SJCRH30 (cell line): ENCODE measurements around the gene RAPGEF3. TPM values are rescaled to one million over a fixed set of nuclear protein-coding genes. Genes with fewer than 3 reads are reported as not detected.

Source experiments
- DNase-seq, 2 experiments: peaks; one replicate each; pipeline ENCODE4 v3.0.0-alpha.2; 2015 to 2020
- H3K27ac ChIP-seq: fragments of 250-450 bp; sonication (Bioruptor Pico); 2 replicates; pipeline ENCODE4 v1.5.1; 2020; ENCODE audit warnings: mild to moderate bottlenecking, moderate library complexity
- H3K27me3 ChIP-seq: fragments of 250-450 bp; sonication (Bioruptor Pico); 2 replicates; pipeline ENCODE4 v1.5.1; 2020; ENCODE audit warnings: mild to moderate bottlenecking, moderate library complexity
- H3K36me3 ChIP-seq: fragments of 250-450 bp; sonication (Bioruptor Pico); 2 replicates; pipeline ENCODE4 v1.5.1; 2020; ENCODE audit warnings: mild to moderate bottlenecking, moderate library complexity
- H3K4me1 ChIP-seq: fragments of 250-450 bp; sonication (Bioruptor Pico); 2 replicates; pipeline ENCODE4 v1.5.1; 2020; ENCODE audit warnings: mild to moderate bottlenecking, moderate library complexity
- H3K4me3 ChIP-seq: fragments of 250-450 bp; sonication (Bioruptor Pico); 2 replicates; pipeline ENCODE4 v1.5.1; 2020; ENCODE audit warnings: mild to moderate bottlenecking, moderate library complexity
- H3K9me3 ChIP-seq: fragments of 250-450 bp; sonication (Bioruptor Pico); replicated peaks from 2 replicates; pipeline ENCODE4 v1.5.1; 2020; ENCODE audit warnings: mild to moderate bottlenecking, moderate library complexity
- total RNA-seq: library from RNA; depleted of rRNA; stranded (reverse); fragments of >200 nt; shearing (Covaris generic); gene quantifications from 2 replicates; pipeline ENCODE4 v1.2.3, GENCODE V29; 2014

Gene RAPGEF3
- total RNA-seq, 1 experiment from 2014 or later: 0.49 TPM

GRCh38 chr12:47709671-47710070, 49.0 kb downstream of the RAPGEF3 start:
- H3K9me3 ChIP-seq: no peaks in the 10 kb centered on the region
- H3K27me3 ChIP-seq: no peaks in the 10 kb centered on the region
- no peaks in the 10 kb centered on the region for H3K36me3 ChIP-seq
- no peaks in the 10 kb centered on the region for H3K4me1 ChIP-seq
- DNase-seq: no peak
- no peak overlapping the region for H3K27ac ChIP-seq
- H3K4me3 ChIP-seq: no peak overlapping the region

GRCh38 chr12:47709237-47709636, 49.4 kb downstream of the RAPGEF3 start:
- no peaks in the 10 kb centered on the region for H3K27me3 ChIP-seq
- H3K4me1 ChIP-seq: no peaks in the 10 kb centered on the region
- H3K4me3 ChIP-seq: no peak overlapping the region
- H3K36me3 ChIP-seq: no peaks in the 10 kb centered on the region
- H3K9me3 ChIP-seq: no peaks in the 10 kb centered on the region
- DNase-seq: no peak
- no peak overlapping the region for H3K27ac ChIP-seq

- Histone ChIP-seq H3K9me3 (no peaks in the 10 kb centered on the region), H3K4me1 (no peaks in the 10 kb centered on the region), H3K4me3 (no peak overlapping the region), H3K27ac (no peak overlapping the region), H3K36me3 (no peaks in the 10 kb centered on the region), H3K27me3 (no peaks in the 10 kb centered on the region)
- DNase-seq: no peak
These were observed 50.7 kb downstream of the RAPGEF3 start for GRCh38 chr12:47707905-47708543.

GRCh38 chr12:47707355-47707754, 51.3 kb downstream of the RAPGEF3 start:
- Histone ChIP-seq H3K27ac (no peak overlapping the region), H3K36me3 (peaks cover 3% of the 10 kb centered on the region; the same call in 1 of the 2 replicates), H3K9me3 (no peaks in the 10 kb centered on the region), H3K4me1 (no peaks in the 10 kb centered on the region), H3K27me3 (no peaks in the 10 kb centered on the region), H3K4me3 (no peak overlapping the region)
- no peak for DNase-seq

- H3K36me3 ChIP-seq: peaks cover 10% of the 10 kb centered on the region
- peak within 1 kb of the TSS; percentile 81 for H3K4me3 ChIP-seq
- H3K9me3 ChIP-seq: no peaks in the 10 kb centered on the region
- peak; percentile 98 for DNase-seq
- H3K4me1 ChIP-seq: no peaks in the 10 kb centered on the region
- no peaks in the 10 kb centered on the region for H3K27me3 ChIP-seq
- peak within 1 kb of the TSS; percentile 35 for H3K27ac ChIP-seq
These were observed 52.9 kb downstream of the RAPGEF3 start, which contains the start of gene RPAP3 for GRCh38 chr12:47705566-47706425. Gene RPAP3, minus strand, starts transcription at chr12:47706030. Its CDS starts 3,190 bp downstream, at chr12:47702840.

- no peak for DNase-seq
- H3K36me3 ChIP-seq: peaks cover 16% of the 10 kb centered on the region
- peak overlapping the region; percentile 81 for H3K4me3 ChIP-seq
- no peaks in the 10 kb centered on the region for H3K4me1 ChIP-seq
- H3K9me3 ChIP-seq: no peaks in the 10 kb centered on the region
- H3K27ac ChIP-seq: no peak overlapping the region; the same call in 1 of the 2 replicates
- no peaks in the 10 kb centered on the region for H3K27me3 ChIP-seq
These were observed 53.5 kb downstream of the RAPGEF3 start for GRCh38 chr12:47705229-47705565.

- peaks cover 18% of the 10 kb centered on the region for H3K36me3 ChIP-seq
- H3K9me3 ChIP-seq: no peaks in the 10 kb centered on the region
- H3K27me3 ChIP-seq: no peaks in the 10 kb centered on the region
- DNase-seq: no peak
- peak overlapping the region; percentile 81 for H3K4me3 ChIP-seq
- no peaks in the 10 kb centered on the region for H3K4me1 ChIP-seq
- no peak overlapping the region for H3K27ac ChIP-seq
These were observed 54.0 kb downstream of the RAPGEF3 start for GRCh38 chr12:47704719-47705118.

- no peak for DNase-seq
- peaks cover 48% of the 10 kb centered on the region for H3K36me3 ChIP-seq
- H3K4me1 ChIP-seq: no peaks in the 10 kb centered on the region
- H3K27me3 ChIP-seq: no peaks in the 10 kb centered on the region
- H3K27ac ChIP-seq: no peak overlapping the region
- no peaks in the 10 kb centered on the region for H3K9me3 ChIP-seq
- no peak overlapping the region for H3K4me3 ChIP-seq
These were observed 58.4 kb downstream of the RAPGEF3 start for GRCh38 chr12:47700263-47700662.

- no peak overlapping the region for H3K27ac ChIP-seq
- H3K4me1 ChIP-seq: no peaks in the 10 kb centered on the region
- no peaks in the 10 kb centered on the region for H3K27me3 ChIP-seq
- peaks cover 56% of the 10 kb centered on the region for H3K36me3 ChIP-seq
- H3K9me3 ChIP-seq: no peaks in the 10 kb centered on the region
- DNase-seq: no peak
- H3K4me3 ChIP-seq: no peak overlapping the region
These were observed 60.0 kb downstream of the RAPGEF3 start for GRCh38 chr12:47698631-47699030.

GRCh38 chr12:47698055-47698454, 60.6 kb downstream of the RAPGEF3 start:
- no peaks in the 10 kb centered on the region for H3K4me1 ChIP-seq
- H3K27ac ChIP-seq: no peak overlapping the region
- peaks cover 61% of the 10 kb centered on the region for H3K36me3 ChIP-seq
- no peak for DNase-seq
- H3K27me3 ChIP-seq: no peaks in the 10 kb centered on the region
- H3K4me3 ChIP-seq: no peak overlapping the region
- no peaks in the 10 kb centered on the region for H3K9me3 ChIP-seq

GRCh38 chr12:47689215-47689614, 69.5 kb downstream of the RAPGEF3 start:
- Histone ChIP-seq H3K27me3 (no peaks in the 10 kb centered on the region), H3K4me3 (no peak overlapping the region), H3K4me1 (no peaks in the 10 kb centered on the region), H3K36me3 (peaks cover 39% of the 10 kb centered on the region), H3K9me3 (no peaks in the 10 kb centered on the region), H3K27ac (no peak overlapping the region)
- DNase-seq: no peak

GRCh38 chr12:47687636-47688035, 71.0 kb downstream of the RAPGEF3 start:
- H3K4me1 ChIP-seq: no peaks in the 10 kb centered on the region
- peaks cover 34% of the 10 kb centered on the region for H3K36me3 ChIP-seq
- no peaks in the 10 kb centered on the region for H3K27me3 ChIP-seq

GRCh38 chr12:47686645-47687240, 71.9 kb downstream of the RAPGEF3 start:
- no peak overlapping the region for H3K4me3 ChIP-seq
- no peaks in the 10 kb centered on the region for H3K27me3 ChIP-seq
- peaks cover 36% of the 10 kb centered on the region for H3K36me3 ChIP-seq
- DNase-seq: peak; percentile 27 to 61
- H3K27ac ChIP-seq: no peak overlapping the region
- H3K9me3 ChIP-seq: no peaks in the 10 kb centered on the region
- no peaks in the 10 kb centered on the region for H3K4me1 ChIP-seq

More at GRCh38 chr12:47687636-47688035, 71.0 kb downstream of the RAPGEF3 start:
- no peak for DNase-seq
- H3K9me3 ChIP-seq: no peaks in the 10 kb centered on the region
- no peak overlapping the region for H3K27ac ChIP-seq
- H3K4me3 ChIP-seq: no peak overlapping the region
